Uterus (tissue), 4 donors: ENCODE results near the gene MIPEP. TPM values are rescaled to one million over a fixed set of nuclear protein-coding genes. Genes with fewer than 3 reads are reported as not detected.

Experiments
- DNase-seq, 2 donors: peaks; one replicate each; pipeline ENCODE4 v3.0.0-alpha.2; 2019 to 2020
- H3K27ac ChIP-seq, 2 donors: fragments of 200-600 bp; sonication (generic); 1 replicate in 1 of 2; 2 replicates in 1 of 2; pipeline ENCODE4 v1.5.1; 2016 to 2018
- H3K27me3 ChIP-seq, 2 donors: fragments of 200-600 bp; sonication (generic); one replicate each; pipeline ENCODE4 v1.5.1; 2018 to 2019; ENCODE audit warnings: control low read depth in 1 of 2
- H3K36me3 ChIP-seq, 2 donors: fragments of 200-600 bp; sonication (generic); one replicate each; pipeline ENCODE4 v1.5.1; 2019; ENCODE audit warnings: control low read depth in 1 of 2
- H3K4me1 ChIP-seq, 2 donors: fragments of 200-600 bp; sonication (generic); one replicate each; pipeline ENCODE4 v1.5.1; 2018 to 2019; ENCODE audit warnings: control low read depth in 1 of 2
- H3K4me3 ChIP-seq, 2 donors: fragments of 200-600 bp; sonication (generic); 1 replicate in 1 of 2; 2 replicates in 1 of 2; pipeline ENCODE4 v1.5.1; 2018 to 2019; ENCODE audit warnings: mild to moderate bottlenecking in 1 of 2
- H3K9me3 ChIP-seq, 2 donors: fragments of 200-600 bp; sonication (generic); one replicate each; pipeline ENCODE4 v1.5.1; 2019; ENCODE audit warnings: control low read depth in 1 of 2
- CTCF ChIP-seq, 4 experiments: fragments of 200-600 bp in 2 of 4; fragments of 450-650 bp in 2 of 4; sonication (generic) in 2 of 4; IDR thresholded peaks; one replicate each; pipeline ENCODE4 v1.5.1; 2016 to 2019; ENCODE audit warnings: antibody characterized with exemption in 4 of 4, mild to moderate bottlenecking in 2 of 4, moderate library complexity in 1 of 4
- POLR2A ChIP-seq, 2 donors: fragments of 450-650 bp; IDR thresholded peaks; one replicate each; pipeline ENCODE4 v1.6.1; 2016; ENCODE audit warnings: antibody characterized with exemption in 2 of 2, mild to moderate bottlenecking in 1 of 2, moderate library complexity in 1 of 2
- intact Hi-C: fragments of 100-400 bp; cut with DNase I; formaldehyde crosslinking; loops from one replicate; pipeline ENCODE4 v1.15.1; 2023; ENCODE audit warnings: low total_unique reads
- total RNA-seq, 4 donors: library from RNA; depleted of rRNA in 3 of 4; stranded (reverse); fragments of >200 nt in 3 of 4; gene quantifications; one replicate each; pipeline versions ENCODE4 v1.1.0 to v1.2.4, GENCODE V29; 2014 to 2023
- donor health status: DM: yes; HTN: yes; CAD: no.

The MIPEP gene
- total RNA-seq, 4 donors from 2014 or later, result 0.77 to 31.5 (median 19.3) TPM

GRCh38 chr13:23778002-23778652 lies 111.1 kb downstream of the MIPEP start:
- TF ChIP-seq POLR2A (IDR thresholded peaks at IDR 0.05) (no peak), CTCF (IDR thresholded peaks at IDR 0.05) (no peak)
- no peak for DNase-seq
- no peaks in the 10 kb centered on the region for H3K27me3 ChIP-seq

GRCh38 chr13:23777575-23777870 lies 111.7 kb downstream of the MIPEP start:
- TF ChIP-seq CTCF (IDR thresholded peaks at IDR 0.05) (no peak), POLR2A (IDR thresholded peaks at IDR 0.05) (no peak)
- DNase-seq, result no peak
- H3K4me3 ChIP-seq, result no peak overlapping the region
- H3K36me3 ChIP-seq, result no peaks in the 10 kb centered on the region
- intact Hi-C loops, result no loop called here
- H3K9me3 ChIP-seq, result no peaks in the 10 kb centered on the region
- no peaks in the 10 kb centered on the region for H3K27me3 ChIP-seq
- H3K4me1 ChIP-seq, result no peaks in the 10 kb centered on the region
- H3K27ac ChIP-seq, result no peak overlapping the region

More at GRCh38 chr13:23778002-23778652, 111.1 kb downstream of the MIPEP start:
- Histone ChIP-seq H3K9me3 (no peaks in the 10 kb centered on the region), H3K27ac (no peak overlapping the region), H3K4me3 (no peak overlapping the region), H3K4me1 (no peaks in the 10 kb centered on the region), H3K36me3 (no peaks in the 10 kb centered on the region)
- intact Hi-C loops, result no loop called here

GRCh38 chr13:23776698-23777574 lies 112.3 kb downstream of the MIPEP start:
- Histone ChIP-seq H3K9me3 (no peaks in the 10 kb centered on the region), H3K27ac (no peak overlapping the region), H3K4me1 (no peaks in the 10 kb centered on the region), H3K4me3 (no peak overlapping the region), H3K36me3 (no peaks in the 10 kb centered on the region), H3K27me3 (no peaks in the 10 kb centered on the region)
- intact Hi-C loops, result no loop called here
- no peak for DNase-seq
- no peak for TF ChIP-seq CTCF (IDR thresholded peaks at IDR 0.05)
- no peak for TF ChIP-seq POLR2A (IDR thresholded peaks at IDR 0.05)

DNA sequence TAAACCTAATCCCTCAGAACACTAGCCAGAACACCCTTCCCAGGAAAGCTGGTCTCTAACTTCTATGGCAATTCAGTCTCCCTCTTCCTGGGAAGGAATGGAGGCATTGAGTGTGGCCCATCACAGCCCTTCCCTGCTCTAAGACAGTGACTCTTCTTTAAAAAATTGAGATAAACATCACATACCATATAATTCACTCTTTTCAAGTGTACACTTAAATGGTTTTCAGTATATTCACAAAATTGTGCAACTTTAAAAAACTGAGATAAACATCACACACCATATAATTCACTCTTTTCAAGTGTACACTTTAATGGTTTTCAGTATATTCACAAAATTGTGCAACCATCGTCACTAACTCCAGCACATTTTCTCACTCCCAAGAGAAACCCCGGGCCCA lies 116.5 kb downstream of the MIPEP start:
- no peaks in the 10 kb centered on the region for H3K36me3 ChIP-seq
- H3K27ac ChIP-seq, result no peak overlapping the region
- no peak for TF ChIP-seq CTCF (IDR thresholded peaks at IDR 0.05)
- no peak for TF ChIP-seq POLR2A (IDR thresholded peaks at IDR 0.05)
- DNase-seq, result no peak
- no peak overlapping the region for H3K4me3 ChIP-seq
- intact Hi-C loops, result no loop called here
- H3K9me3 ChIP-seq, result no peaks in the 10 kb centered on the region
- H3K27me3 ChIP-seq, result no peaks in the 10 kb centered on the region
- no peaks in the 10 kb centered on the region for H3K4me1 ChIP-seq

DNA sequence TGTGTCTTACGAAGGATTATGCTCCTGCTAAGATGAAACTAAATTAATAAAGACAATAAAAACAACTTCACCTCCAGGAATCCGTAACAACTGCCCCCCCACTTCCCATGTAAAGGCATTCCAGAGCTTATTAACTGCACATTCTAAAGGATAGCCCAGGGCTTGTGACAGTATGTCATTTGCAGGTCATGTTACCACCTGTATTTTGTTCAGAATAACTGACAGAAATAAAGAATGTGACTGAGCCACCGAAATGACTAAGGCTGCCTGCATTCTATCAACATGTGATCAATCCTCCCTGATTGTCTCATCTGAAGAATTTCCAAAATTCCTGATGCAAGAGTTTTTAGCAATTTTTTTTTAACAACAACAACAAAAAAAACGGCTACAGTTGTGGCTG lies 117.2 kb downstream of the MIPEP start:
- H3K4me3 ChIP-seq, result no peak overlapping the region
- intact Hi-C loops, result no loop called here
- TF ChIP-seq POLR2A (IDR thresholded peaks at IDR 0.05) (no peak), CTCF (IDR thresholded peaks at IDR 0.05) (no peak)
- H3K9me3 ChIP-seq, result no peaks in the 10 kb centered on the region
- H3K27me3 ChIP-seq, result no peaks in the 10 kb centered on the region
- H3K36me3 ChIP-seq, result no peaks in the 10 kb centered on the region
- H3K4me1 ChIP-seq, result no peaks in the 10 kb centered on the region
- H3K27ac ChIP-seq, result no peak overlapping the region
- DNase-seq, result no peak
